ENCODE results near the gene PHLDA3.

The PHLDA3 gene

DNA sequence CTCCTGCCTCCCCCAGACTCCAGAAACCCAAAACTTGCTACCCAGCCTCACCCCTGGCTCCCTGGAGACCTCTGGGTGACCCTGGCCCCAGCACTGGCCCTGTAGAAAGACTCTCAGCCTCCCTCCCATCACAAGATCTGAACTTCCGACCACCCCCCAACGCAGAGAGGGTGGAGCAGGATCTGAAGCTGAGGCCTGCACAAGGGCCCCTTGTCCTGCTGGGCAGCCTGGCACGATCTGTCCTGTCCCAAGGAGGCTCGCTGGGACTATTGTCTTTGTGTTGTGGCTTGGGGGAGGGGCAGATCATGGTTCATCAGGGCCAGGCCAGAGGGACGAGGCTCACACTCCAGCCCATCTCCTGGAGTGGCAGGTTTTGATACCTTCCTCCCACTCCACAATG lies 20.0 kb downstream of the PHLDA3 start:
- no peak overlapping the region for H3K27ac ChIP-seq (ENCODE audit: low read length)
- H3K9me3 ChIP-seq (ENCODE audit: insufficient read depth, low read length, severe bottlenecking) = no peaks in the 10 kb centered on the region
- no peaks in the 10 kb centered on the region for H3K79me2 ChIP-seq (ENCODE audit: insufficient read depth, low read length)
- TF ChIP-seq, protein P1, sequence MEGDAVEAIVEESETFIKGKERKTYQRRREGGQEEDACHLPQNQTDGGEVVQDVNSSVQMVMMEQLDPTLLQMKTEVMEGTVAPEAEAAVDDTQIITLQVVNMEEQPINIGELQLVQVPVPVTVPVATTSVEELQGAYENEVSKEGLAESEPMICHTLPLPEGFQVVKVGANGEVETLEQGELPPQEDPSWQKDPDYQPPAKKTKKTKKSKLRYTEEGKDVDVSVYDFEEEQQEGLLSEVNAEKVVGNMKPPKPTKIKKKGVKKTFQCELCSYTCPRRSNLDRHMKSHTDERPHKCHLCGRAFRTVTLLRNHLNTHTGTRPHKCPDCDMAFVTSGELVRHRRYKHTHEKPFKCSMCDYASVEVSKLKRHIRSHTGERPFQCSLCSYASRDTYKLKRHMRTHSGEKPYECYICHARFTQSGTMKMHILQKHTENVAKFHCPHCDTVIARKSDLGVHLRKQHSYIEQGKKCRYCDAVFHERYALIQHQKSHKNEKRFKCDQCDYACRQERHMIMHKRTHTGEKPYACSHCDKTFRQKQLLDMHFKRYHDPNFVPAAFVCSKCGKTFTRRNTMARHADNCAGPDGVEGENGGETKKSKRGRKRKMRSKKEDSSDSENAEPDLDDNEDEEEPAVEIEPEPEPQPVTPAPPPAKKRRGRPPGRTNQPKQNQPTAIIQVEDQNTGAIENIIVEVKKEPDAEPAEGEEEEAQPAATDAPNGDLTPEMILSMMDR (IDR thresholded peaks at IDR 0.05; ENCODE audit: borderline replicate concordance, extremely low read depth, low read length, poor library complexity, severe bottlenecking) = no peak
- TF ChIP-seq EZH2 (IDR thresholded peaks at IDR 0.05; ENCODE audit: borderline replicate concordance, low read depth, low read length, severe bottlenecking) = no peak
- no peaks in the 10 kb centered on the region for H3K36me3 ChIP-seq (ENCODE audit: insufficient read depth, low read length)
- no peak overlapping the region for H3K4me3 ChIP-seq (ENCODE audit: low read depth in 1 of 2, low read length in 2 of 2)
- H4K20me1 ChIP-seq (ENCODE audit: insufficient read depth, low read length) = no peaks in the 10 kb centered on the region
- H3K4me1 ChIP-seq (ENCODE audit: insufficient read depth, low read length) = peaks cover 17% of the 10 kb centered on the region
- peaks cover 3% of the 10 kb centered on the region for H3K27me3 ChIP-seq (ENCODE audit: insufficient read depth, low read length, poor library complexity)
- no peak overlapping the region for H3K4me2 ChIP-seq (ENCODE audit: insufficient read depth, low read length)
- no peak overlapping the region for H3K9ac ChIP-seq (ENCODE audit: low read depth, low read length)
- H2AFZ ChIP-seq (ENCODE audit: low read depth, low read length) = no peak overlapping the region
- ATAC-seq (ENCODE audit: insufficient read depth, low read depth) (no peak), DNase-seq (no peak)

DNA sequence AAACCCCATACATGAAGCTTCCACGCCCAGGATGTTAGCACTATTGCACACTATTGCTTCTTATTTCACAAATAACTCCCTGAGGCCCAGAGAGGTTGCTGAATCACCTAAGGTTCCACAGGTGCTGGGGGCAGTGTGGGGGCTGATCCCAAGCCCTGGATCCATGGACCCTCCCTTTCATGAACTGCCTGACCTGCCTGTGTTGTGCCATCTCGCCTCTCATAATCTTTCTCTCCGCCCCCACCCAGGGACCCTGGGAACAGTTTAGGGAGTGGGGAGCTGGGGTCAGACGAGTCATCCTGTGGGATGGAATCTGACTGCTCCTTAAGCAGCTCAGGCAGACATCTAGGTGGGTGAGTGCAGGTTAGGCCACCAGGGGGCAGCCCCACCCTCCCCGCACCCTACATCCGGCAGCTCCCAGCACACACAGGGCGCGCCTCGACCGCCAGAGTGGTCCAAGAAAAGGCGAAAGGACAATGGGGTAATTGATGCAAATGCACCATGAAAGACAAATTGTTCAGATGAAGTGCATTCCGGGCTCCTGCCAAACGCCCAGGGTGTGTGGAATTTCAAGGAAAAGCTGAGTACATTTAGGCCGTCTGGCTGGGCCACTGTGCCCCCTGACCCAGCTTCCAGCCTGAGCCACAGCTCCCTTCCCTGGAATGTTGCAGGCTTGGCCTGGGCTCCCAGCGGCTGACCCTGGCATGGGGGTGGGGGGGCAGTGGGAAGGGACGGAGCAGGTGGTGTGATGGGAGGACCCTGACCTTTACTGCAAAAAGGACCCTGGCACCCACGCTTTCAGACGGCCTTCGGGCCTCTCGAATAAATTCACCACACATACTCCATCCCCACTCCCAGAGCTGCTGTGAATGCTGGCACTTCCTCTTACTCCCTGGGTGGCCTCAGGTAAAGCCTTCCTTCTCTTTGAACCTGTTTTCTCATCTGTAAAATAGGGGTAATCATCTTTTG lies 20.8 kb downstream of the PHLDA3 start:
- TF ChIP-seq EZH2 (IDR thresholded peaks at IDR 0.05; ENCODE audit: borderline replicate concordance, low read depth, low read length, severe bottlenecking) = no peak
- TF ChIP-seq, protein P1 (IDR thresholded peaks at IDR 0.05; ENCODE audit: borderline replicate concordance, extremely low read depth, low read length, poor library complexity, severe bottlenecking) = peak; percentile 85
- Histone ChIP-seq H3K79me2 (ENCODE audit: insufficient read depth, low read length) (no peaks in the 10 kb centered on the region), H3K4me2 (ENCODE audit: insufficient read depth, low read length) (no peak overlapping the region; the same call in 1 of the 2 replicates), H3K36me3 (ENCODE audit: insufficient read depth, low read length) (no peaks in the 10 kb centered on the region), H4K20me1 (ENCODE audit: insufficient read depth, low read length) (no peaks in the 10 kb centered on the region), H3K9me3 (ENCODE audit: insufficient read depth, low read length, severe bottlenecking) (no peaks in the 10 kb centered on the region), H3K4me1 (ENCODE audit: insufficient read depth, low read length) (peaks cover 10% of the 10 kb centered on the region), H3K9ac (ENCODE audit: low read depth, low read length) (no peak overlapping the region), H3K4me3 (ENCODE audit: low read depth in 1 of 2, low read length in 2 of 2) (no peak overlapping the region), H3K27ac (ENCODE audit: low read length) (no peak overlapping the region), H2AFZ (ENCODE audit: low read depth, low read length) (peak overlapping the region; percentile 70), H3K27me3 (ENCODE audit: insufficient read depth, low read length, poor library complexity) (peaks cover 3% of the 10 kb centered on the region)
- ATAC-seq (ENCODE audit: insufficient read depth, low read depth) (peak; percentile 98), DNase-seq (peak; percentile 74)

DNA sequence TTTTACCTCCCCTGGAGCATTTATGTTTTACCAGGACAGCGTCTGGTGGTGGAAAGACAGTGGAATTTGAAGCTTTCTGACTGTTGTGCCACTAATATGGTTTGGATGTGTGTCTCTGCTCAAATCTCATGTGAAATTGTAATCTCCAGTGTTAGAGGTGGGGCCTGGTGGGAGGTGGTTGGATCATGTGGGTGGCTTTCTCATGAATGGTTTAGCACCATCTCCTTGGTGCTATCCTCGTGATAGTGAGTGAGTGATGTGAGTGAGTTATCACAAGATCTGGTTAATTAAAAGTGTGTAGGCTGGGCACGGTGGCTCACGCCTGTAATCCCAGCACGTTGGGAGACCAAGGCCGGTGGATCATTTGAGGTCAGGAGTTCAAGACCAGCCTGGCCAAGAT lies 23.7 kb downstream of the PHLDA3 start:
- no peak overlapping the region for H3K4me3 ChIP-seq (ENCODE audit: low read depth in 1 of 2, low read length in 2 of 2)
- H3K4me1 ChIP-seq (ENCODE audit: insufficient read depth, low read length) = peaks cover 4% of the 10 kb centered on the region; the same call in 1 of the 2 replicates
- no peak overlapping the region for H3K9ac ChIP-seq (ENCODE audit: low read depth, low read length)
- H4K20me1 ChIP-seq (ENCODE audit: insufficient read depth, low read length) = no peaks in the 10 kb centered on the region
- H2AFZ ChIP-seq (ENCODE audit: low read depth, low read length) = no peak overlapping the region
- peaks cover 3% of the 10 kb centered on the region for H3K27me3 ChIP-seq (ENCODE audit: insufficient read depth, low read length, poor library complexity)
- no peaks in the 10 kb centered on the region for H3K36me3 ChIP-seq (ENCODE audit: insufficient read depth, low read length)
- H3K9me3 ChIP-seq (ENCODE audit: insufficient read depth, low read length, severe bottlenecking) = no peaks in the 10 kb centered on the region
- no peak overlapping the region for H3K4me2 ChIP-seq (ENCODE audit: insufficient read depth, low read length)
- no peaks in the 10 kb centered on the region for H3K79me2 ChIP-seq (ENCODE audit: insufficient read depth, low read length)
- ATAC-seq (ENCODE audit: insufficient read depth, low read depth) (no peak), DNase-seq (no peak)
- TF ChIP-seq, protein P1 (IDR thresholded peaks at IDR 0.05; ENCODE audit: borderline replicate concordance, extremely low read depth, low read length, poor library complexity, severe bottlenecking) = no peak
- no peak for TF ChIP-seq EZH2 (IDR thresholded peaks at IDR 0.05; ENCODE audit: borderline replicate concordance, low read depth, low read length, severe bottlenecking)
- no peak overlapping the region for H3K27ac ChIP-seq (ENCODE audit: low read length)

Data from DND-41 (cell line).